Astrocyte (in vitro differentiated cells and primary cell): ENCODE results near the gene PTPRT. TPM values are rescaled to one million over a fixed set of nuclear protein-coding genes. Genes with fewer than 3 reads are reported as not detected.

Experiments used
- DNase-seq: peaks from one replicate; pipeline ENCODE4 v3.0.0-alpha.2; 2010; ENCODE audit warnings: low read depth
- FAIRE-seq: peaks from 2 replicates; lab custom pipeline; 2011; peaks lifted over from hg19 to GRCh38; lab: Jason Lieb, UNC
- H2AFZ ChIP-seq: 2 replicates; pipeline ENCODE4 v1.6.0; 2012; ENCODE audit warnings: low read depth, low read length, inconsistent platforms
- H3K27ac ChIP-seq: 2 replicates; pipeline ENCODE4 v1.5.1; 2011; ENCODE audit warnings: low read depth, low read length, inconsistent platforms
- H3K27me3 ChIP-seq: 2 replicates; pipeline ENCODE4 v1.6.0; 2011; ENCODE audit warnings: low read length, inconsistent platforms; ENCODE audit not compliant: insufficient read depth
- H3K36me3 ChIP-seq: 2 replicates; pipeline ENCODE4 v1.5.1; 2011; ENCODE audit warnings: low read length, inconsistent platforms; ENCODE audit not compliant: insufficient read depth
- H3K4me1 ChIP-seq: 2 replicates; pipeline ENCODE4 v1.5.1; 2011; ENCODE audit warnings: low read length, inconsistent platforms; ENCODE audit not compliant: insufficient read depth
- H3K4me2 ChIP-seq: 2 replicates; pipeline ENCODE4 v1.6.0; 2012; ENCODE audit warnings: low read length, inconsistent platforms
- H3K4me3 ChIP-seq: 2 replicates; pipeline ENCODE4 v1.5.1; 2011; ENCODE audit warnings: low read depth, mild to moderate bottlenecking, low read length, inconsistent platforms; ENCODE audit not compliant: insufficient read depth
- H3K79me2 ChIP-seq: 2 replicates; pipeline ENCODE4 v1.6.0; 2012; ENCODE audit warnings: mild to moderate bottlenecking, low read length, inconsistent platforms; ENCODE audit not compliant: insufficient read depth
- H3K9ac ChIP-seq: 2 replicates; pipeline ENCODE4 v1.6.0; 2012; ENCODE audit warnings: mild to moderate bottlenecking, low read length, inconsistent platforms
- H3K9me3 ChIP-seq: 2 replicates; pipeline ENCODE4 v1.5.1; 2012; ENCODE audit warnings: low read depth, mild to moderate bottlenecking, low read length, inconsistent platforms; ENCODE audit not compliant: insufficient read depth
- H4K20me1 ChIP-seq: 2 replicates; pipeline ENCODE4 v1.6.0; 2012; ENCODE audit warnings: low read length, inconsistent platforms; ENCODE audit not compliant: insufficient read depth
- H3K27ac Mint-ChIP-seq: one replicate; pipeline ENCODE4 v1.8.0; 2021; ENCODE audit warnings: mild to moderate bottlenecking, mixed read lengths; ENCODE audit not compliant: unreplicated experiment
- H3K27me3 Mint-ChIP-seq: one replicate; pipeline ENCODE4 v1.8.0; 2021; ENCODE audit warnings: low read depth, mixed read lengths; ENCODE audit not compliant: unreplicated experiment
- H3K36me3 Mint-ChIP-seq: one replicate; pipeline ENCODE4 v1.8.0; 2021; ENCODE audit warnings: low read depth, mixed read lengths; ENCODE audit not compliant: unreplicated experiment
- H3K4me1 Mint-ChIP-seq: one replicate; pipeline ENCODE4 v1.8.0; 2021; ENCODE audit warnings: low read depth, mixed read lengths; ENCODE audit not compliant: unreplicated experiment
- H3K4me3 Mint-ChIP-seq: one replicate; pipeline ENCODE4 v1.8.0; 2021; ENCODE audit warnings: mild to moderate bottlenecking, moderate library complexity, mixed read lengths; ENCODE audit not compliant: unreplicated experiment
- H3K9me3 Mint-ChIP-seq: one replicate; pipeline ENCODE4 v1.8.0; 2021; ENCODE audit warnings: mild to moderate bottlenecking, mixed read lengths; ENCODE audit not compliant: unreplicated experiment
- EZH2 ChIP-seq: IDR thresholded peaks from 2 replicates; pipeline ENCODE4 v1.6.1; 2012; ENCODE audit warnings: mild to moderate bottlenecking, low read length, inconsistent platforms; ENCODE audit not compliant: insufficient read depth
- total RNA-seq: library from RNA; stranded (reverse); gene quantifications from 2 replicates; pipeline ENCODE4 v1.2.1, GENCODE V29; 2021
- TF ChIP-seq, protein P1 (sequence below): IDR thresholded peaks from 2 replicates; pipeline ENCODE4 v1.5.1; 2011; ENCODE audit warnings: low read depth, mild to moderate bottlenecking, inconsistent platforms, low read length, moderate library complexity; ENCODE audit not compliant: insufficient read depth

PTPRT gene
- total RNA-seq, 1 donor from 2014 or later = 0.25 TPM

DNA sequence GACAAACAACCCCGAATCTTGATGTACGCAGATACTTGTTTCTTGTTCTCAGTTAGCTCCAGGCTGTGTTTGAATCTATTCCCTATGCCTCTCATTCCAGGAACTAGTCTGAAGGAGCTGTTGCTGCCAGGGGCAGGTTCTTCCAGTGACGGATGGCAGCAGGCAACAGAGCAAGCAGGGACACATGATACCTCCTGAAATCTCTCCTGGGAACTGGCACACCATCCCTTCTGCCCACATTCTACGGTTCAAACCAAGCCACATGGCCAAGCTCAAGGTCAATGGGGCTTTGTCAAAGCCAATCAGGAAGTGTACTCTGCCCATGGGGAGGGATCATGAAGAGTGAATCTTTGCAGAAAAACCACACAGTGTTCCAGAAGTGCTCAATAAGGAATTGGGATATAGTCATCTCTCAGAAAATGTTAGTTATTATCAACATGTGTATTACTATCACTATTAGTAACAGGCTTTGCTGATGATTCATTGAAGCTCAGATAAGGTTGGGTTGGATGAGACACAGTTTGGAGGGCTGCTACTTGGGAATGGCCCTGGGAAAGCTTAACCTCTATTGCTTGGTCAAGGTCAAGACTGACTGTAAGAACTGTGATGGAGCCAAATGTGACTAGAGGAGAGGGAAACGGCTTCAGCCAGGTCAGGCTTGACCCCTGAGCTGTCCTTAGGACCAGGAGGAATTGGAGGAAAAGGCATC is 454.9 kb downstream of the PTPRT start:
- Histone ChIP-seq H4K20me1 (no peaks in the 10 kb centered on the region), H3K4me3 (no peak overlapping the region), H3K27me3 (no peaks in the 10 kb centered on the region), H3K9me3 (peaks cover 18% of the 10 kb centered on the region), H3K9ac (no peak overlapping the region), H3K4me1 (no peaks in the 10 kb centered on the region), H2AFZ (no peak overlapping the region), H3K79me2 (no peaks in the 10 kb centered on the region), H3K36me3 (no peaks in the 10 kb centered on the region), H3K4me2 (no peak overlapping the region), H3K27ac (no peak overlapping the region)
- H3K36me3 Mint-ChIP-seq = no peaks in the 10 kb centered on the region
- no peaks in the 10 kb centered on the region for H3K4me1 Mint-ChIP-seq
- peaks cover 16% of the 10 kb centered on the region for H3K9me3 Mint-ChIP-seq
- FAIRE-seq (no peak), DNase-seq (no peak)
- H3K4me3 Mint-ChIP-seq = no peak overlapping the region
- TF ChIP-seq EZH2 = no peak
- TF ChIP-seq, protein P1, sequence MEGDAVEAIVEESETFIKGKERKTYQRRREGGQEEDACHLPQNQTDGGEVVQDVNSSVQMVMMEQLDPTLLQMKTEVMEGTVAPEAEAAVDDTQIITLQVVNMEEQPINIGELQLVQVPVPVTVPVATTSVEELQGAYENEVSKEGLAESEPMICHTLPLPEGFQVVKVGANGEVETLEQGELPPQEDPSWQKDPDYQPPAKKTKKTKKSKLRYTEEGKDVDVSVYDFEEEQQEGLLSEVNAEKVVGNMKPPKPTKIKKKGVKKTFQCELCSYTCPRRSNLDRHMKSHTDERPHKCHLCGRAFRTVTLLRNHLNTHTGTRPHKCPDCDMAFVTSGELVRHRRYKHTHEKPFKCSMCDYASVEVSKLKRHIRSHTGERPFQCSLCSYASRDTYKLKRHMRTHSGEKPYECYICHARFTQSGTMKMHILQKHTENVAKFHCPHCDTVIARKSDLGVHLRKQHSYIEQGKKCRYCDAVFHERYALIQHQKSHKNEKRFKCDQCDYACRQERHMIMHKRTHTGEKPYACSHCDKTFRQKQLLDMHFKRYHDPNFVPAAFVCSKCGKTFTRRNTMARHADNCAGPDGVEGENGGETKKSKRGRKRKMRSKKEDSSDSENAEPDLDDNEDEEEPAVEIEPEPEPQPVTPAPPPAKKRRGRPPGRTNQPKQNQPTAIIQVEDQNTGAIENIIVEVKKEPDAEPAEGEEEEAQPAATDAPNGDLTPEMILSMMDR = no peak
- H3K27me3 Mint-ChIP-seq = peaks cover 1% of the 10 kb centered on the region
- H3K27ac Mint-ChIP-seq = no peak overlapping the region

DNA sequence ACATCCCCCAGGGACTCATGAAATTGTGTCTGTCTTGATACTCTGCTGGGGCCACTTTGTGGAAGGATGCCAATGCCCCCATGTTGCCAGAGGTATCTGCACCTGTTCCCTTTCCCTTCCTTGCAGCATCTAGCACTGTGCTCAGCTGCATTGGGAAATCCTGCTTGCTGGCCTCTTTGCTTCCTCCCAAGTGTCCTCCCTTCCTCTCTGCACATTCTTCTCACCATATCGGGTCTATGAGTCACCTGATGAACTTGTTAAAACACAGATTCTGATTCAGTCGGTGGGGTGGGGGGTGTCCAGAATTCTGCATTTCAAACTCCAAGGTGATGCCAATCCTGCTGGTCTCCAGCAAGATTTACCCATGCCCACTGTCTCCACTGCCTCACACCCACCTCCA is 467.8 kb downstream of the PTPRT start:
- no peak overlapping the region for H3K4me2 ChIP-seq
- no peak overlapping the region for H3K27ac Mint-ChIP-seq
- FAIRE-seq = no peak
- TF ChIP-seq, protein P1 = no peak
- no peak for TF ChIP-seq EZH2
- no peaks in the 10 kb centered on the region for H3K27me3 ChIP-seq
- no peaks in the 10 kb centered on the region for H3K4me1 ChIP-seq
- H3K9me3 Mint-ChIP-seq = peaks cover under 1% of the 10 kb centered on the region
- H3K4me3 ChIP-seq = no peak overlapping the region
- H3K9ac ChIP-seq = no peak overlapping the region
- no peak for DNase-seq
- H3K27ac ChIP-seq = no peak overlapping the region
- H3K79me2 ChIP-seq = no peaks in the 10 kb centered on the region
- H3K36me3 Mint-ChIP-seq = no peaks in the 10 kb centered on the region
- no peaks in the 10 kb centered on the region for H3K9me3 ChIP-seq
- H3K4me3 Mint-ChIP-seq = no peak overlapping the region
- H3K27me3 Mint-ChIP-seq = no peaks in the 10 kb centered on the region
- no peaks in the 10 kb centered on the region for H4K20me1 ChIP-seq
- H3K4me1 Mint-ChIP-seq = no peaks in the 10 kb centered on the region
- no peaks in the 10 kb centered on the region for H3K36me3 ChIP-seq
- H2AFZ ChIP-seq = no peak overlapping the region

DNA sequence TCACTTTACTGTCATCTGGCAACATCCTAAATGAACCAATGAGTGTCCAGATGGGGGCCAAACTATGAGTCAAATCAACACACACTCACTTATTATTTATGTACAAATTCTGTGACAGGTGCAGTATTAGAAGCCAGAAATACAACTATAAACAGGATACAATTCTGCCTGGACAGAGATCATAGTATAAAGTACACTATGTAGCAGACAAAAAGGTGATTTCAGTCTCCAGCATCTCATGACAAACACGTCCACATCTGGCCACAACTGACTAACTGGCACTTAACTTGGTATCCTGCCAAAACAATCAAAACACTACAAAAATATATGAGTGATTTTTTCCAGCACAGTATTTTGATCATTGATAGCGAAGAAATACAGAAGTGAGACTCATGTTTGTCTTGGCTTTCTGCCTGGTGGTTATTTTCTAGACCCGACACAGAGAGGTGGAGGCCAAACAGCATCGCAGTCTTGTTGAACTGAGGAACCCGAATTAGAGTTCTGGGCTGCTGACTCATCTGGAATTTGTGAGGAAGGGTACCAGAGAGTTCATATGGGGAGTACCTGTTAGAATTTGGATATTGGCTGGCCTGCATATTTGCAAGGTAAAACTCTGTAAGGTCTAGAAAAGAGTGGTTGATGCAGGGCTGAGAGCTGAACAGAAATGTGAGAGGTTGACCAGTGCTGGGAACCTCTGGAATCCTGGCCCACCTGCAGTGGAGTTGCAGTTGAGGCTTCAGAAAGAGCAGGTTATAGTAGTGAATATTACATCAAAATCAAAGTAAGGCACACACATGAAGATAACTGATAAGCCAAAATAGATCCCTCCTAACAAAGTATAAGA is 475.2 kb downstream of the PTPRT start:
- Histone ChIP-seq H3K4me3 (no peak overlapping the region), H3K27me3 (no peaks in the 10 kb centered on the region), H2AFZ (no peak overlapping the region), H3K27ac (no peak overlapping the region), H3K9ac (no peak overlapping the region), H3K4me1 (no peaks in the 10 kb centered on the region), H3K79me2 (no peaks in the 10 kb centered on the region), H3K9me3 (peaks cover 4% of the 10 kb centered on the region), H3K36me3 (no peaks in the 10 kb centered on the region), H4K20me1 (no peaks in the 10 kb centered on the region), H3K4me2 (no peak overlapping the region)
- TF ChIP-seq, protein P1 = no peak
- no peak for TF ChIP-seq EZH2
- H3K27ac Mint-ChIP-seq = no peak overlapping the region
- no peaks in the 10 kb centered on the region for H3K4me1 Mint-ChIP-seq
- FAIRE-seq (no peak), DNase-seq (no peak)
- peaks cover 7% of the 10 kb centered on the region for H3K9me3 Mint-ChIP-seq
- no peak overlapping the region for H3K4me3 Mint-ChIP-seq
- no peaks in the 10 kb centered on the region for H3K27me3 Mint-ChIP-seq
- H3K36me3 Mint-ChIP-seq = no peaks in the 10 kb centered on the region
